NT2/D1 (cell line): ENCODE data around the gene CD24.

Source experiments
- SUZ12 ChIP-seq: IDR thresholded peaks from 2 replicates; pipeline ENCODE4 v1.6.1; 2011; ENCODE audit not compliant: insufficient read length, insufficient read depth; ENCODE audit errors: extremely low read depth
- YY1 ChIP-seq: IDR thresholded peaks from 2 replicates; pipeline ENCODE4 v1.6.1; 2011; ENCODE audit not compliant: insufficient read length, insufficient read depth
- ZNF274 ChIP-seq: IDR thresholded peaks from 2 replicates; pipeline ENCODE4 v1.6.1; 2011; ENCODE audit warnings: mild to moderate bottlenecking, low read depth, low read length

DNA sequence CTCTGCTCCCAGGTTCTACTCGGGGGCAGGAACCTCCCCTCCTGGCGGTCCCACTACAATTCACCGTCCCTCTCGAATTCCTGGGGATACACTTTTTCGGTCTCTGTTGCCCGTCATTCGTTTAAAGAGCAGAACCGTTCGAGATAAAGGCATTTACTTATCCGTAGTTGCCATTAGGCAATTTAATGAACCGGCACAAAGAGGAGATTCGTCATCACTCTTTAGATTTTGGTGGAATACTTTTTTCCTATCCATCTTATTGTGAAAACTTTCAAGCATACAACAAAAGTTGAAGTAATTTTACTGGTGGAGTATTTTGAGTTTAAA, 1.2 kb upstream of the CD24 start:
- TF ChIP-seq ZNF274 (no peak), YY1 (no peak), SUZ12 (no peak)
